ENCODE results near the gene DISP2. TPM values are rescaled to one million over a fixed set of nuclear protein-coding genes. Genes with fewer than 3 reads are reported as not detected.

DISP2 gene
- total RNA-seq, 1 donor from 2014 or later: under 0.01 TPM

GRCh38 chr15:40312370-40313158 lies 45.5 kb upstream of the DISP2 start:
- DNase-seq (ENCODE audit: low read depth) (no peak), FAIRE-seq (no peak)
- H3K36me3 ChIP-seq (ENCODE audit: control insufficient read depth, insufficient read depth, low read length): no peaks in the 10 kb centered on the region
- H3K27me3 ChIP-seq (ENCODE audit: control insufficient read depth, insufficient read depth, low read length): peaks cover 15% of the 10 kb centered on the region
- no peak for TF ChIP-seq CTCF (IDR thresholded peaks at IDR 0.05; ENCODE audit: insufficient read depth, low read length, severe bottlenecking)
- H3K4me3 ChIP-seq (ENCODE audit: low read depth, low read length): no peak overlapping the region

GRCh38 chr15:40313531-40314398 lies 44.3 kb upstream of the DISP2 start:
- FAIRE-seq (peak; percentile 66), DNase-seq (ENCODE audit: low read depth) (peak; percentile 72)
- H3K27me3 ChIP-seq (ENCODE audit: control insufficient read depth, insufficient read depth, low read length): peaks cover 15% of the 10 kb centered on the region
- TF ChIP-seq CTCF (IDR thresholded peaks at IDR 0.05; ENCODE audit: insufficient read depth, low read length, severe bottlenecking): no peak
- no peaks in the 10 kb centered on the region for H3K36me3 ChIP-seq (ENCODE audit: control insufficient read depth, insufficient read depth, low read length)
- no peak overlapping the region for H3K4me3 ChIP-seq (ENCODE audit: low read depth, low read length)

- Histone ChIP-seq H3K36me3 (ENCODE audit: control insufficient read depth, insufficient read depth, low read length) (no peaks in the 10 kb centered on the region), H3K27me3 (ENCODE audit: control insufficient read depth, insufficient read depth, low read length) (peaks cover 15% of the 10 kb centered on the region), H3K4me3 (ENCODE audit: low read depth, low read length) (no peak overlapping the region)
- no peak for TF ChIP-seq CTCF (IDR thresholded peaks at IDR 0.05; ENCODE audit: insufficient read depth, low read length, severe bottlenecking)
- DNase-seq (ENCODE audit: low read depth) (peak; percentile 65), FAIRE-seq (no peak)
These were observed 43.2 kb upstream of the DISP2 start for GRCh38 chr15:40314723-40315276.

- DNase-seq (ENCODE audit: low read depth): no peak
- no peak for TF ChIP-seq CTCF (IDR thresholded peaks at IDR 0.05; ENCODE audit: insufficient read depth, low read length, severe bottlenecking)
- Histone ChIP-seq H3K36me3 (ENCODE audit: control insufficient read depth, insufficient read depth, low read length) (no peaks in the 10 kb centered on the region), H3K27me3 (ENCODE audit: control insufficient read depth, insufficient read depth, low read length) (peaks cover 4% of the 10 kb centered on the region), H3K4me3 (ENCODE audit: low read depth, low read length) (no peak overlapping the region)
- FAIRE-seq: no peak
These were observed 41.1 kb upstream of the DISP2 start for GRCh38 chr15:40316931-40317330.

GRCh38 chr15:40317580-40317979 lies 40.4 kb upstream of the DISP2 start:
- no peak for TF ChIP-seq CTCF (IDR thresholded peaks at IDR 0.05; ENCODE audit: insufficient read depth, low read length, severe bottlenecking)
- FAIRE-seq: no peak
- Histone ChIP-seq H3K4me3 (ENCODE audit: low read depth, low read length) (no peak overlapping the region), H3K36me3 (ENCODE audit: control insufficient read depth, insufficient read depth, low read length) (no peaks in the 10 kb centered on the region), H3K27me3 (ENCODE audit: control insufficient read depth, insufficient read depth, low read length) (peaks cover 2% of the 10 kb centered on the region)
- no peak for DNase-seq (ENCODE audit: low read depth)

Measured in bronchial epithelial cell (primary cell).